ENCODE results near the gene FOSB. TPM values are rescaled to one million over a fixed set of nuclear protein-coding genes. Genes with fewer than 3 reads are reported as not detected.

FOSB gene
- total and polyA plus RNA-seq, 9 of the 15 experiments (the other 6 are each of a cell fraction or from before 2014, with no cell fraction given) = 0.11 to 2.7 (median 0.73) TPM

- TF ChIP-seq NR2C1 (IDR thresholded peaks at IDR 0.05) (peak; percentile 19; the same call in 1 of the 2 replicates), NR2C1 (tag; IDR thresholded peaks at IDR 0.05) (no peak), CBX3 (IDR thresholded peaks at IDR 0.05; ENCODE audit: borderline replicate concordance in 1 of 2, low read length in 2 of 2) (peak in 1 of 2 experiments; percentile 89; a peak in 1 of 3 replicates), BRD4 (IDR thresholded peaks at IDR 0.05) (peak; percentile 38; the same call in 1 of the 2 replicates), CC2D1A (IDR thresholded peaks at IDR 0.05) (peak; percentile 71; the same call in 1 of the 2 replicates), SAFB (IDR thresholded peaks at IDR 0.05; ENCODE audit: borderline replicate concordance, low read depth, low read length) (no peak), E2F1 (CRISPR knock-in tag; IDR thresholded peaks at IDR 0.05) (0 out of 2 replicates have a peak, but pooled peaks have one; percentile 37), ARNT (IDR thresholded peaks at IDR 0.05) (peak in 1 of 2 experiments; percentile 15; a peak in 1 of 4 replicates)
Measured at GRCh38 chr19:45442408-45442777, 25.4 kb upstream of the FOSB start (continued).

GRCh38 chr19:45442778-45443461 lies 24.9 kb upstream of the FOSB start:
- Histone ChIP-seq H3K9me1 (ENCODE audit: control insufficient read depth, insufficient read depth, low read length) (no peaks in the 10 kb centered on the region), H3K79me2 (ENCODE audit: control insufficient read depth, insufficient read depth, low read length) (no peaks in the 10 kb centered on the region), H3K27me3 (ENCODE audit: control insufficient read depth in 2 of 2, insufficient read depth in 2 of 2, low read length in 2 of 2) (no peaks in the 10 kb centered on the region), H3K4me2 (ENCODE audit: insufficient read depth, low read length) (peak overlapping the region; percentile 90), H3K27ac (ENCODE audit: extremely low read depth, low read depth, low read length) (peak overlapping the region; percentile 92), H3K36me3 (ENCODE audit: control insufficient read depth, insufficient read depth, low read length) (no peaks in the 10 kb centered on the region), H3K4me3 (peak overlapping the region; percentile 52), H2AFZ (ENCODE audit: low read depth, low read length) (peak overlapping the region; percentile 74), H3K9me3 (replicated peaks; ENCODE audit: control insufficient read depth, insufficient read depth, low read depth, low read length) (no peaks in the 10 kb centered on the region), H3K4me1 (replicated peaks in 1 of 2; ENCODE audit: control insufficient read depth in 2 of 2, insufficient read depth in 2 of 2, low read length in 2 of 2) (peaks cover 38 to 56% of the 10 kb centered on the region in 2 experiments), H4K20me1 (replicated peaks; ENCODE audit: control insufficient read depth, insufficient read depth, low read length) (0 out of 2 replicates have a peak, but pooled peaks cover 4% of the 10 kb centered on the region), H3K9ac (ENCODE audit: insufficient read depth in 1 of 2, low read depth in 2 of 2, low read length in 2 of 2) (peak overlapping the region; percentile 85 to 93)
- CTCF ChIA-PET (ENCODE audit: low intra/inter-chr PET ratio) = interaction anchor here (0.7 to 6.4 kb wide), 2 partner anchors 31 to 36 kb away, joined by 3 to 179 read pairs; no protein-coding TSS in a partner anchor
- in situ Hi-C loops (cut with MboI) = loop anchor here (5.0 kb wide), 1 partner anchor 34 kb away; no protein-coding TSS in a partner anchor
- no TSS peak for BruUV-seq (replicated peaks)
- POLR2A ChIA-PET = interaction anchor here (0.6 kb wide), 1 partner anchor 13 kb away, joined by 3 read pairs; no protein-coding TSS in a partner anchor
- intact Hi-C loops (cut with micrococcal nuclease) = loop anchor here (1.0 to 5.0 kb wide), 2 partner anchors 35 to 199 kb away; no protein-coding TSS in a partner anchor
- ATAC-seq (peak; percentile 32), FAIRE-seq (peak; percentile 97), DNase-seq (ENCODE audit: extremely low read depth in 1 of 4, low spot score in 3 of 4) (peak; percentile 59 to 98 (median 74))
- WGBS (ENCODE audit: insufficient coverage, low coverage, missing lambda C conversion rate) = under 1% methylated on average over 15 of the region's 15 CpGs
